HG03558 (cell line): ENCODE data around the gene PKIB.

Experiments
- ATAC-seq: cut with Tn5 transposase; IDR thresholded peaks from one replicate; pipeline ENCODE4 v1.9.1; 2021; ENCODE audit warnings: moderate number of reproducible peaks; ENCODE audit not compliant: unreplicated experiment; ENCODE audit errors: extremely low read depth

Gene PKIB

GRCh38 chr6:122702841-122703240 lies 92.6 kb downstream of the PKIB start:
- no peak for ATAC-seq

DNA sequence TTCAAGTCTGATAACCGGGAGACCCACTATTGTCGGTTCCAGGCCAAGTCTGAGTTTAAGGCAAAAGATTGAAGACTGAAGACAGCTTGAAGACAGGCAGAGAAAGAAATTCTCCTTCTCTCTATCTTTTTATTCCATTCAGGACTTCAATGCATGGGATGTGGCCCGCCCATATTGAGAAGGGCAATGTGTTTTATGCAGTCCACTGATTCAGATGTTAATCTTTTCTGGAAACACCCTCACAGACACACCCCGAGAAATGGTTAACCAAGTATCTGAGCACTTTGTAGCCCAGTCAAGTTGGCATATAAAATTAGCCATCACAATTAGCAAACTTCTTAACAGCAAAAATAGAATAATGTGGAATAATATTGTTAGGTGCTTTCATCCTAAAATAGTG lies 93.9 kb downstream of the PKIB start:
- ATAC-seq: no peak

- no peak for ATAC-seq
These were observed 99.8 kb downstream of the PKIB start for GRCh38 chr6:122709922-122710512.

DNA sequence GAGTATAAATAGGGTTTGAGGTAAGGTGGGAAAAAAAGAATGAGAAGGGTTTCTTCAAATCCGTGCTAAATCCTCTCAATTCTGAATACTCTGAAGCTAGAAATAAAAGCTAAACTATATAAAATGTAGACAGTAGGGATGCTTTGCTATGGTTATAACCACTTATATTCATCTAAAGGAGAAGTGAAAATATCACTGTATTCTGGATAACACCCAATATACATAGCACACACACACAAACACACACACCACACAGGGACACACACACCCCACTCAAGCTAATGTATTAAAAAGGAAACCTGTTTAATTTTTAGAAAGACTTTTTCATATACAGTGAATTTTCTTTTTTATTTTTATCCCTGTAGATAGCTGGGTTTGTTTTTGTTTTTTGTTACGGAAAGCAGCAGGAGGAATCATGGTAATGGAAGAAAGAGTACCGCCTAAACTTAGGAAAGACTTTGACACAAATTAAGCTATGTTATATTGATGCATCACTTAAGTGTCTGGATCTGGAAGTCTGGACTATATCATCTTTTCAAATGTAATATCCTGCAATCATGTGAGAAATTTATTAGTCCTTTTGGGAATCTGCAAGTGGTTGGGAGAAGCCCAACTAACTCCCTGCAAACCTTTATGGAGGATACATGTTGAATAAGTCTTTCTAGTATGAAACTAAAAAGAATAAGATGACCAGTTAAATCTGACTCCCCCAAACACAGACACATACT lies 100.9 kb downstream of the PKIB start:
- ATAC-seq: no peak

DNA sequence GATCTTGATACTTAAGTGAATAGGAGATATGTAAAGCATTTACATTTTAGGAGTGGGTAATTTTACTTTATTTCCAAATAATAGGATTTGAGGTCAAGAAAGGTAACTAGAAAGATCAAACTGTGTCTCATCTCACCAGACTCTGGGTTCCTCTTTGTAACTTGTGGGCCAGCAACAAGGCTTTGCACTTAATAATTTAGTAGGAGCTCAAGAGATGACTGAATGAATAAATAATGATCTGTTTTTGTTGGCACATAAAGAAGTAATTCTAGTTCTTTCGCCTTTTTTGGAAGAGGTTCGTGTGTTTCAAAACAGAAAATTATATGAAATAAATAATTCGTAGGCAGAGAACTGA lies 101.9 kb downstream of the PKIB start:
- no peak for ATAC-seq

DNA sequence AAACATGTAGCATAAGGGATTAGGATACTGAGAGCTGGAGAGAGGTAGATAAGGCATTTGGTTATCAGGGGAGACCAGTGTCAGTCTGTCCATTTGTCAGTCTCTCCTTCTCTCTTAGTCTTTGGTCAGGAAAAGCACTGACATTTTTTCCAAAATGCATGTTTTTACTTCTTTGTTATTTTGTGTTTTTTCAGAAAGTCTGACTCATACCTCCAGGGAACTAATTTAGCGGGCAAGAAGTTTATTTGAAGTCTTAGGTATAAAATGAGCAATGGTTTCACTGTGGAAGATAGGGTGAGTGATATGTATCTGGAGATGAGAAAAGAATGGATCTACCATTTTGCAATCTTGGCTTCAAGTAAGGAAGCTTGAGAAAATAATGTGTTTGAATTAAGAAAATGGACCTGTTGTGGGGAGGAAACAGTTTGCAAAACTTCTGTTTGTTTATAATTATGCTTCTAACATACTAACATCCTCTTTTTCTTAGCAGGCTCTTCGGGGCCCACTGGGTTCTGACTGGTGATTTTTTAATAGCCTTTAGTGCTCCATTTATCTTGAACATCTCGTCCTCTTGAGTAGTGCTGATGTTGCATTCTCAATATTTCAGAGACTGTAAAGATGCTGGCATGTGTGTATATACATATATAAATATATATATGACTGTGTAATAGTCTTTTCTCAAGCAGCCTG lies 102.4 kb downstream of the PKIB start:
- no peak for ATAC-seq

DNA sequence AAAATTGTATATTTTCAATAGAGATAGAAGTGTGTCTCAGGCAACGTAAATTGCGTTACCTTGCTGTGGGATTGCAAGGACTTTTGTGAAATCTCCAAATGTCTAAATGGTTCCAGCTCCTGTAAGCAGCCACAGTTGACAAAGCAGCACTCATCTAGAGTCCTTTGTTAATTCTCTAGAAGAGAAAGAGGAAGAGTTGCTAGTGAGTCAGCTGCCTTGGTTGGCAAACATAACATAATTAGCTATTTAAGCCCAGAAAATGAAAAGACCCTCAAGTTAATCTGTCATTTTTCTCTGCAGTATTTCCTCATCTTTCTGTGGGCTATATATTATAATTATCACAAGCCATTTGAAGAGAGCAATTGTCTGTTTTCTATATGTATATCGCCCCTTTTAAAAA lies 102.9 kb downstream of the PKIB start:
- ATAC-seq: no peak

DNA sequence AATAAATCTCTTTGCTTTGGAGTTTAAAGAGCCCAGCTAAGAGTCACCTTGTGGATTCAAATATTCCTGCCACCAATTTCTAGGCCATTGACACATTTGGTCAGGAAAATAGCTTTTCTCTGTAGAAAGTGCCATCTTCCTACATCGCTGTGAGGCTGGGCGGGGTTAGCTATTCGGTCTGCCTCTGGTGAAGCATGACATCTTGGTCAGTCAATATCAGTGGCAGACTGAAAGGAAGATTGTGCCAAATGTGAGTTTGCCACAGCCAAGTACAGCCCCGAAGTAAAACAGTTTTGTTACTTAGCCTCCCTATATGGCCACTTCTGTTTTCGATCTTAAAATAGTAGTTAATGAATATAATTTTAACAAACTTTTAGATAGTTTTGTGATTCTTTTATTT lies 103.9 kb downstream of the PKIB start:
- ATAC-seq: no peak

- no peak for ATAC-seq
These were observed 105.5 kb downstream of the PKIB start for GRCh38 chr6:122715725-122716124.

GRCh38 chr6:122717350-122717749 lies 107.1 kb downstream of the PKIB start:
- ATAC-seq: no peak

- no peak for ATAC-seq
These were observed 108.4 kb downstream of the PKIB start for GRCh38 chr6:122718616-122719015.

DNA sequence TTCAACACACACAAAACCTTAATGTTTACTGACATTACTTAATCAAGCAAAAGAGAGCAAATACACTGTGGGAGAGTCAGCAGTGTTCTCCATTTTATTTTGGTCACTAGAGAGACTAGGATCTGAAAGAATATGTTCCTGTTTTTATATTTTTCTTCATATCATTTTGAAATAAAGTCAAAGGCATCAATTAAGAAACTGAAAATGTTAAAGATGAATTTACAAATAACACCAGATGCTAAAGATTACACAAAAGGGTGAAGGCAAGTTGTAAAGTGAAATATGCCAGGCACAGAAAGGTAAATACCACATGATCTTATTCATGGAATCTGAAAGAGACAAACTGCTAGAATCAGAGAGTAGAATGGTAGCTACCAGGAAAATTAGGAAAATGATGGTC lies 109.0 kb downstream of the PKIB start:
- ATAC-seq: no peak

DNA sequence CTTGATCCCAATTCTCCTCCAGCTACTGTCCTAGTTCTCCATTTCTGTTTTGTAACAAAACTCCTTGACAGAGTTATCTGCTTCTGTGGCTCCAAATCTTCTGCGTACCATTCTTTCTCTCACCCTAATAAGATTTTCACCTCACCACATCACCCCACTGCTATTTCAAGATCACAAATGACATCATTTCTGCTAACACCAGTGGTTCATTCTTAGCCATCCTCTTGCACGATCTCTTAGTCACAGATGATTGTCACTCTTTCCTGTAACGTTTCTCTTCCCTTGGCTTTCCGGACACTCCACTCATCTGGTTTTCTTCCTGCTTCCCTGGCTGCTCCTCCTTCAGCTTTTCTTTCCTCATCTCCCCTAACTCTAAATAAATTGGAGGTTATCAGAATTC lies 112.5 kb downstream of the PKIB start:
- ATAC-seq: no peak

GRCh38 chr6:122726649-122727048 lies 116.4 kb downstream of the PKIB start:
- ATAC-seq: no peak

DNA sequence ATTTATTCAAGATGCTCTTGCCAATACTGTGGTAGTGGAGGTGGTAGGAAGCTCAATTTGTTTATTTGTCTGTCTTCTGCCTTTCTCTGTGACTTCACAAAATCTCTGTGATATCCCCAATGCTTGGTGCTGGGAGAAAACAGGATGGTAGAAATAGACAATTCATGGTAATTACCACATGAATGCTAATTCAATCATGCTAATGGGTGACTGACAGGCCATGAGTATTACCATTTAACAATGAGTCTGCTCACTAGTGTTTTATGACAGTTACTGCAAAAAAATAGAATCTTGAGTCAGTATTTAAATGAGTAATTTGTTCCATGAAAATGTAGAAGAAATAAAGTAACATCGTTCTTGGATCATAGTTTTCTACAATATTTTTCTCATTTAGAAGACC lies 117.0 kb downstream of the PKIB start:
- no peak for ATAC-seq

DNA sequence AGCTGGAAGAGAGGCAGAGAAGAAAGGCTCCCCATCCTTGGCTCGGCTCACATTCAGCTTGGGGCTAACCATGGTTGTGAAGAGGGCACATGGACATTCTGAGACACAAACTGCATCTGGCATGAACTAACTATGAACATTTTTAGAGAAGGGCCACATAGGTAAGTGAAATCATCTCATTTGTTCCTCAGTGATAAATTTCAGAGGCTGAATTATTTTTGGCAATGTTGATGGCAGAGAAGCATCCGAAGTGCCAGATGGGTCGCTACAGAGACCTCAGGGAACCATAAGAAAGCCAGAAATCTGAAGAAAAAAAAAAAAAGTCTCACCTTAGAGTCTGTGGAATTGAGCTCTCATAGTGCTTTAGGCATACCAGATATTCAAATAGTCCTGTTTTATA lies 120.1 kb downstream of the PKIB start:
- no peak for ATAC-seq

DNA sequence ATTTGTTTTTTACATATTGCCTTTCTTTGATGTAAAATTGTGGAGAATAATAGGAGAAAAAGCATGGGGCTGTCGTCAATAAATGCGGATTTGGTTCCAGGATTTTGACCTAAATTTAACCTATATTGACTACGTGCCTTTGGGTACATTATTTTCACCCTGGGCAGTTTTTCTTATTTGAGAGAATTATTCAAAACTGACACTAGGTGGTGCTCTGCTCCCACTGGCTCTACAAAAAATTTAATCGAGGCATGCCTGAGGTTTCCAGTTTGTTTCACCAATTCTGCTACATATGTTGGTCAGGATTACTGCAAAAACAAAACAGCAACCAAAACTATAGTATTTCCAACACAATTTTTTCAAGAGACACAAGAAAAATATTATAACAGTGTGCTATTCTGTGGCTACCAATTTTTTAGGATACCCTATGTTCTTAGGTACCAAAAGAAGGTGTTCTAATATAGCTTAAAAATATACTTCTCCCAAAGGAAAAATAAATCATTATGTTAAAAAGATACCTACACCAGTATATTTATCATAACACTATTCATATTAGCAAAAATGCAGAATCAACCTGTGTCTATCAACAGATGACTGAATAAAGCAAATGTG lies 120.7 kb downstream of the PKIB start:
- ATAC-seq: no peak

DNA sequence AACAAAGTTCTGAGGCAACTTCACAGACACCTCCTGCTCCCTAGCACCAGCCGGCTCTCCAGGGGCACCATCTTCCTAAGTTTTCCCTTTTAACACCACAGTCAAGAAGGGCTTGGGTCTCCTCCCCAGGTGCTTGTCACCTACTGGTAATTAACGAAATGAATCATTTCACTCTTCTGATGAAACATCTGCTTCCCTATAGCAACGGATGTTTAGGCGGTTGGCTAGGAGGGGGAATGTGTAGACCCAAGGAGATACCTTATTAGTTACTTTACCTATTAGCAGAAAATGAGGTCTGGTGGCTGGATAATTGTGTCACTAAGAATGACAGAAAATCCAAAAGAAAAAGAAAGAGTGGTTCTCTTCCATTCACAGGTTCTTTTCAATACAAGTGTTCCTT lies 123.1 kb downstream of the PKIB start:
- ATAC-seq: no peak

DNA sequence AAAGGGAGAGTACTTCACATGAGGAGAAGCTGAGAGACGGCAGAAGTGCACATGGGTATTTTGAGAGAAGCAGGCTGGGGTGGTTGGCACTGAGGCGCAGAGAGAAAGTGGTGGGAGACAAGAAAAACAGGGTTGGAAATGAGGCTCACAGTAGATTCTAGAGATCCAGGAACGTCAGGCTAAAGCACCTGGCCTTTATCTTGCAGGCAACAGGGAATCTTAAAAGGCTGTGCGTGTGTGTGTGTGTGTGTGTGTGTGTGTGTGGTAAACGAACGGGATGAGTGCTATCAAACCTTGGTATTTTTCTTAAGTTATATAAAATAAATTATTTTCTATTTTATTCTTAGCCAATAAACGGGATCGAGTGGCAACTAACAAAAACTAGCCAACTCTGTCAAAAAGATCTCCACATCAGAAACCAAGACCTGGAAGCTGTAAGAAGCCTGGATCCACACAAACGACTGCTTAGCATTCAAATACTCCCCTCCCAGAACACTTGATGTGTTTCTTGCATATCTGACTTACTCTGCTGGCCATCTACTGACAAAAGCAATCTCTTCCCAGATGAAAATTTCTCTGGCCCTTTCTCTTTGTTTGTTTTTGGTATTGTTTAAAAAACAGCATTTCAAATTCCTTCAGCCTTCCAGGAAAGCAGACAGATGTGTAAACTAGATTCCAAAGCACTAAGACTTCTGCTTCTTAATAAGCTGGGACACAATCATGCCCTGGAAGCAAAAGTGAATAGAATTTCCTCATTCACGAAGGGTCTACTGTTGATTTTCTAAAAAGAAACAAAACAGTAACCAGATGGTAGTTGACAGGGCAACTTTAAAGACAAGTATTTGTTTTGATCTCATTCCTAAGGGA lies 124.6 kb downstream of the PKIB start:
- ATAC-seq: no peak

DNA sequence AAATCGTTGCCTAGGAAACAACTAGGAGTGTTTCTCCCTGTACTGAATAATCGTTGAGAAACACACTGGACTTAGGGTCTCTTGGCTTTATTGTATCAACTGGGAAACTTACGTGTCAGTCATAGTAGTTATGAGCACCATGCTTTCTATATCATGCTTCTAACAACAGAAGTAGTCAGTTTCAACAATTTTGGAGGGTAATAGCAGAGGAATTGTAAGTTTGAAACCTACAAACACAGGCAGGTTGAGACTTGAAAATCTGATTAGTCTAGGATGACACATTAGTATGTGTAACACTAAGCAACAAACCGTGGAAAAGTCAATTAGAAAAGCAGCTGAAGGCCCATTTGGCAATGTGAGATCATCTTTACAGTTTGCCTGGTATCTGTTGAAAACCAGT lies 125.4 kb downstream of the PKIB start:
- no peak for ATAC-seq
